Measurements from ENCODE around the gene UNC119. TPM values are rescaled to one million over a fixed set of nuclear protein-coding genes. Genes with fewer than 3 reads are reported as not detected.

Gene UNC119
- total and polyA plus RNA-seq, 2 experiments from 2014 or later = 39.0 to 78.4 TPM

DNA sequence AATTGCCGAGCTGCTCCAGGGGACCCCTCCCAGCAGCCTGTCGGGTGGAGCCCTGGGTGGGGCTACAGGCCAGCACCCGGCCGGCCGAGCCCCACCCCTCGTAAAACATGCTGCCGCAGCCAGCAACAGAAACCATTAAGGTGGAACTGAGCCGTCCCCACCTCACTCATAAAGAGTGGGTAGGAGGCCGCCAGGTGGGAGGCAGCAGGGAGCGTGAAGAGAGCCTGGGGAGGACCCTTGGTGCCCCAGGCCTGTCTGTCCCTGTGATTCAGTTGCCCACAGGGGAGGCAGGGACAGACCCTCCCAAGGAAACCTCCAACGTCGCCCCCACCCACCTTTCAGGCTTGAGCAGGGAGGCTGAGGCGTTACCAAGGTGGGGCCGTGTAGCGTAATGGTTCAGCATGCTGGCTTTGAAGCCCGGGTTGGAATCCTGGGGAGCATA, 37.8 kb downstream of the UNC119 start:
- H3K4me3 Mint-ChIP-seq = no peak overlapping the region
- no peak overlapping the region for H3K4me3 ChIP-seq
- H2AFZ ChIP-seq = no peak overlapping the region
- H3K27ac Mint-ChIP-seq = no peak overlapping the region
- no peak for ATAC-seq
- TF ChIP-seq EZH2 (IDR thresholded peaks at IDR 0.05; ENCODE audit: low read depth, unreplicated experiment) (no peak), ETS1 (IDR thresholded peaks at IDR 0.05) (no peak), POLR2AphosphoS5 (IDR thresholded peaks at IDR 0.05; ENCODE audit: low read depth) (no peak), REST (IDR thresholded peaks at IDR 0.05; ENCODE audit: unreplicated experiment) (no peak), STAT1 (IDR thresholded peaks at IDR 0.05; ENCODE audit: unreplicated experiment) (no peak), ZNF114 (CRISPR knock-in tag; IDR thresholded peaks at IDR 0.05) (no peak), EZH2phosphoT487 (IDR thresholded peaks at IDR 0.05; ENCODE audit: unreplicated experiment) (no peak)
- TF ChIP-seq, protein P1, sequence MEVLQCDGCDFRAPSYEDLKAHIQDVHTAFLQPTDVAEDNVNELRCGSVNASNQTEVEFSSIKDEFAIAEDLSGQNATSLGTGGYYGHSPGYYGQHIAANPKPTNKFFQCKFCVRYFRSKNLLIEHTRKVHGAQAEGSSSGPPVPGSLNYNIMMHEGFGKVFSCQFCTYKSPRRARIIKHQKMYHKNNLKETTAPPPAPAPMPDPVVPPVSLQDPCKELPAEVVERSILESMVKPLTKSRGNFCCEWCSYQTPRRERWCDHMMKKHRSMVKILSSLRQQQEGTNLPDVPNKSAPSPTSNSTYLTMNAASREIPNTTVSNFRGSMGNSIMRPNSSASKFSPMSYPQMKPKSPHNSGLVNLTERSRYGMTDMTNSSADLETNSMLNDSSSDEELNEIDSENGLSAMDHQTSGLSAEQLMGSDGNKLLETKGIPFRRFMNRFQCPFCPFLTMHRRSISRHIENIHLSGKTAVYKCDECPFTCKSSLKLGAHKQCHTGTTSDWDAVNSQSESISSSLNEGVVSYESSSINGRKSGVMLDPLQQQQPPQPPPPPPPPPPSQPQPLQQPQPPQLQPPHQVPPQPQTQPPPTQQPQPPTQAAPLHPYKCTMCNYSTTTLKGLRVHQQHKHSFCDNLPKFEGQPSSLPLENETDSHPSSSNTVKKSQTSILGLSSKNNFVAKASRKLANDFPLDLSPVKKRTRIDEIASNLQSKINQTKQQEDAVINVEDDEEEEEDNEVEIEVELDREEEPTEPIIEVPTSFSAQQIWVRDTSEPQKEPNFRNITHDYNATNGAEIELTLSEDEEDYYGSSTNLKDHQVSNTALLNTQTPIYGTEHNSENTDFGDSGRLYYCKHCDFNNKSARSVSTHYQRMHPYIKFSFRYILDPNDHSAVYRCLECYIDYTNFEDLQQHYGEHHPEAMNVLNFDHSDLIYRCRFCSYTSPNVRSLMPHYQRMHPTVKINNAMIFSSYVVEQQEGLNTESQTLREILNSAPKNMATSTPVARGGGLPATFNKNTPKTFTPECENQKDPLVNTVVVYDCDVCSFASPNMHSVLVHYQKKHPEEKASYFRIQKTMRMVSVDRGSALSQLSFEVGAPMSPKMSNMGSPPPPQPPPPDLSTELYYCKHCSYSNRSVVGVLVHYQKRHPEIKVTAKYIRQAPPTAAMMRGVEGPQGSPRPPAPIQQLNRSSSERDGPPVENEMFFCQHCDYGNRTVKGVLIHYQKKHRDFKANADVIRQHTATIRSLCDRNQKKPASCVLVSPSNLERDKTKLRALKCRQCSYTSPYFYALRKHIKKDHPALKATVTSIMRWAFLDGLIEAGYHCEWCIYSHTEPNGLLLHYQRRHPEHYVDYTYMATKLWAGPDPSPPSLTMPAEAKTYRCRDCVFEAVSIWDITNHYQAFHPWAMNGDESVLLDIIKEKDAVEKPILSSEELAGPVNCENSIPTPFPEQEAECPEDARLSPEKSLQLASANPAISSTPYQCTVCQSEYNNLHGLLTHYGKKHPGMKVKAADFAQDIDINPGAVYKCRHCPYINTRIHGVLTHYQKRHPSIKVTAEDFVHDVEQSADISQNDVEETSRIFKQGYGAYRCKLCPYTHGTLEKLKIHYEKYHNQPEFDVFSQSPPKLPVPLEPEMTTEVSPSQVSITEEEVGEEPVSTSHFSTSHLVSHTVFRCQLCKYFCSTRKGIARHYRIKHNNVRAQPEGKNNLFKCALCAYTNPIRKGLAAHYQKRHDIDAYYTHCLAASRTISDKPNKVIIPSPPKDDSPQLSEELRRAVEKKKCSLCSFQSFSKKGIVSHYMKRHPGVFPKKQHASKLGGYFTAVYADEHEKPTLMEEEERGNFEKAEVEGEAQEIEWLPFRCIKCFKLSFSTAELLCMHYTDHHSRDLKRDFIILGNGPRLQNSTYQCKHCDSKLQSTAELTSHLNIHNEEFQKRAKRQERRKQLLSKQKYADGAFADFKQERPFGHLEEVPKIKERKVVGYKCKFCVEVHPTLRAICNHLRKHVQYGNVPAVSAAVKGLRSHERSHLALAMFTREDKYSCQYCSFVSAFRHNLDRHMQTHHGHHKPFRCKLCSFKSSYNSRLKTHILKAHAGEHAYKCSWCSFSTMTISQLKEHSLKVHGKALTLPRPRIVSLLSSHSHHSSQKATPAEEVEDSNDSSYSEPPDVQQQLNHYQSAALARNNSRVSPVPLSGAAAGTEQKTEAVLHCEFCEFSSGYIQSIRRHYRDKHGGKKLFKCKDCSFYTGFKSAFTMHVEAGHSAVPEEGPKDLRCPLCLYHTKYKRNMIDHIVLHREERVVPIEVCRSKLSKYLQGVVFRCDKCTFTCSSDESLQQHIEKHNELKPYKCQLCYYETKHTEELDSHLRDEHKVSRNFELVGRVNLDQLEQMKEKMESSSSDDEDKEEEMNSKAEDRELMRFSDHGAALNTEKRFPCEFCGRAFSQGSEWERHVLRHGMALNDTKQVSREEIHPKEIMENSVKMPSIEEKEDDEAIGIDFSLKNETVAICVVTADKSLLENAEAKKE (CRISPR knock-in tag; IDR thresholded peaks at IDR 0.05) = no peak
- H3K4me1 ChIP-seq (ENCODE audit: insufficient read depth) = no peaks in the 10 kb centered on the region
- H3K27ac ChIP-seq (ENCODE audit: low read depth) = no peak overlapping the region
- peaks cover 9% of the 10 kb centered on the region for H3K9me3 Mint-ChIP-seq
- no peak for DNase-seq (ENCODE audit: low spot score)
- H4K20me1 ChIP-seq (replicated peaks; ENCODE audit: insufficient read depth) = no peaks in the 10 kb centered on the region
- peaks cover 8% of the 10 kb centered on the region for H3K27me3 Mint-ChIP-seq (ENCODE audit: insufficient read depth, low read depth, poor library complexity)
- peaks cover under 1% of the 10 kb centered on the region; the same call in 1 of the 3 replicates for H3K4me1 Mint-ChIP-seq
- no peaks in the 10 kb centered on the region for H3K9me2 ChIP-seq (ENCODE audit: insufficient read depth)
- H3K27me3 ChIP-seq (ENCODE audit: insufficient read depth) = no peaks in the 10 kb centered on the region
- H3F3A ChIP-seq (replicated peaks; ENCODE audit: low read depth) = no peaks in the 10 kb centered on the region
- H3K79me2 ChIP-seq (replicated peaks; ENCODE audit: insufficient read depth) = no peaks in the 10 kb centered on the region
- H3K36me3 Mint-ChIP-seq (ENCODE audit: low read depth) = no peaks in the 10 kb centered on the region
- H3K4me2 ChIP-seq = no peak overlapping the region
- no peaks in the 10 kb centered on the region for H3K36me3 ChIP-seq (ENCODE audit: insufficient read depth)

Measured in GM23338 (cell line).